NCI-H1930 (cell line): ENCODE measurements around the gene SCRN1.

Experiments used
- DNase-seq, 2 experiments: peaks; one replicate each; lab custom pipeline; 2025; lab: John Stamatoyannopoulos, UW

SCRN1 gene

GRCh38 chr7:30005464-30005863 lies 15.9 kb upstream of the SCRN1 start:
- DNase-seq, result no peak

DNA sequence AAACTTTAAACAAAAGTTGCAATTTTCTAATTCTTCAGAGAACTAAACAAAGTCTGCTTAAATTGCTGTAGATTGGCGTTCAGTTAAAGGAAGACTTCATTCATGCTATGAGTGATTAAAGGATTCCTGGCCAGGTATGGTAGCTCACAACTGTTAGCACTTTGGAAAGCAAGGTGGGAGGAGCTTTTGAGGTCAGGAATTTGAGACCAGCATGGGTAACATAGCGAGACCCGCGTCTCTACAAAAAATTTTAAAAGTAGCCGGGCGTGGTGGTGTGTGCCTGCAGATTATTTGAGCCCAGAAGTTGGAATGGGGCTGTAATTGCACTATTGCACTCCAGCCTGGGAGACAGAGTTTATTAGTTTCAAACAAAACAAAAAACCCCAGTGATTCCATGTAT lies 13.5 kb upstream of the SCRN1 start:
- DNase-seq, result no peak

- DNase-seq, result no peak
These were observed 12.4 kb upstream of the SCRN1 start for GRCh38 chr7:30001998-30002397.

DNA sequence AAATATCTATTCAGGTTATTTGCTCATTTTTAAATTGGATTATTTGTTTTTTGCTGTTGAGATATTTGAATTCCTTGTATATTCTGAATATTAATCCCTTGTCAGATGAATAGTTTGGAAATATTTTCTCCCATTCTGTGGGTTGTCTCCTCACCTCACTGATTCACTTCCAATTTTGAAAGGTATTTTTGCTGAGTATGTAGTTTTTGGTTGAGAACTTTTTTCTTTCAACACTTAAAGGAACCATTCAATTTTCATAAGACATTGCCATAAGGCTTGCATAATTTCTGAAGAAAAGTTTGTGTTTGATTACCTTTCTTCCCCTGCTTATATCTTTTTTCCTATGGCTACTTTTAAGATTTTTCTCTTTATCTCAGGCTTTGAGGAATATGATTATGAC lies 8.9 kb upstream of the SCRN1 start:
- no peak for DNase-seq

- no peak for DNase-seq
These were observed 6.7 kb upstream of the SCRN1 start for GRCh38 chr7:29996321-29996720.

GRCh38 chr7:29995652-29996051 lies 6.1 kb upstream of the SCRN1 start:
- no peak for DNase-seq

- DNase-seq, result no peak
These were observed 3.5 kb upstream of the SCRN1 start for GRCh38 chr7:29993140-29993539.

- no peak for DNase-seq
These were observed 2.3 kb upstream of the SCRN1 start for GRCh38 chr7:29991937-29992336.

- DNase-seq, result no peak
These were observed 1.3 kb upstream of the SCRN1 start for GRCh38 chr7:29990931-29991330.

- DNase-seq, result no peak
These were observed 961 bp downstream of the SCRN1 start for GRCh38 chr7:29988424-29989256.

GRCh38 chr7:29987811-29988317 lies 1.7 kb downstream of the SCRN1 start:
- no peak for DNase-seq

DNA sequence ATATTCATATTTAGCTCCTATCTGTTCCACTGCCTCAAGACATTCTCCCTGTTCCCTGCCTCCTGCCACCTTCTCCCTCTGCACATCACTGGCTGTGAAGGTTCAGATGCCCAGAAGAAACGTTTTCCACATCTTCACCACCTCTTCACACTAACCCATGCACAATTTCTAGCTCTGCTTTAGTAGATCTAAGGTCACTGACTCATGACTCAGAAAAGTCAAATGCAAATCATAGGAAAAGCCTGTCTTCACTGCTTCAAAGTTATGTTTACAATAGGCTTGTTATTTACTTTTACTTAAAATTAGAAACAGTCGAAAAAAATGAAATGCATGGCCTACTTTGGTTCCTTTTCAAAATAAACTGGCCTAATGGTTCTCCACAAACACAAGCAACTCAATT lies 2.5 kb downstream of the SCRN1 start:
- no peak for DNase-seq

DNA sequence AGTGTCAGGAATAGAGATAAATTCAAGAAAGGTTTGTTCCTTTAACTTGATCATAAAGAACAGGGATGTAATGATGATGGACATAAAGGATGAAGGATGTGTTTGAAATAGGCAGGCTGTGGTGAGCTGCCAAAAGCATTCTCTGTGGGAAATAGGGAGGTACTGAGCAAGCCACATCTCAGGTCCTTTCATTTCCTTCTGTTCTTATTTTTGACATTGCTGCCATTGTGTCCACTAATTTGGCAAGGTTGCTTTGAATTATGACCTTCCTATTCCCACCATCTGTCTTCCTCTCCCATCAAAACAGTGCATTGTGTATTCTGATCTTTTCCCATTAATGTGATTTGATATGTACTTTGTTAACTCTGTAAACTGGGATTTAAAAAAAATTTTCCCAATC lies 9.4 kb downstream of the SCRN1 start:
- DNase-seq, result no peak

DNA sequence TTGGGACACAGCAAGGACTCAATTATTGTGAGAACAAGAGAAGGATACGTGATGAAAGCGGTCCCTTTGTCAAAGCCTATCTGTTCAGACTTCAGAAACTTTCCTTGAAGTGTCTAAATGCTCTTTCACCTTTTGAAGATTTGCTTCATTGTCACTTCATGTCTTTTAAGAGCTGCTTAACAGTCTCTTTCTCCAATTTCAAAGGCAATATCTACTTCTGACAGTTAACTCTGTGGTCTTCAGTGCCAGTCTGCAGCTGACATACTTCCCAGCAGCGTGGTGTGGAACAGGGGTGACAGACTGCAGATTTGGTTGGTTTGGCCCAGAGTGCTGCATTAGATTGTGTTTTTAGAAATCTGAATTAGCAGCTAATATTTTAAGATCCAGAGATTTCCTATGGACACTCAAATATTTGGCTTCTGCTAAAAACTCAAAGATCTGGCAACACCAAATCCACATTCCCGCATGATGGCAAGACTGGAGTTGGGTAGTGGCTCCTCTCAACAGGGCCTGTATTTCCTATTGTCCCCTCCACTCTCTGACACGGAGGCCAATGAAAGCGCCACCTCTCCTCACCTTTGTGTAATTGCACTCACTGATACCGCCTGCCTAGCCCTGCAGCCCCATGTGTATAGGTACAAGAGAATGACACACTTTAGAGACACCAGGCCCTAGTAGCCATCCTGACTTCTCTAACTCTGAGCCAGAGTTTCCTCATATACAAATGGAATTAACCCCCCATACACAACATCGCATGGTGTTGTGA lies 11.5 kb downstream of the SCRN1 start:
- no peak for DNase-seq

GRCh38 chr7:29976673-29977415 lies 12.8 kb downstream of the SCRN1 start:
- DNase-seq, result no peak

DNA sequence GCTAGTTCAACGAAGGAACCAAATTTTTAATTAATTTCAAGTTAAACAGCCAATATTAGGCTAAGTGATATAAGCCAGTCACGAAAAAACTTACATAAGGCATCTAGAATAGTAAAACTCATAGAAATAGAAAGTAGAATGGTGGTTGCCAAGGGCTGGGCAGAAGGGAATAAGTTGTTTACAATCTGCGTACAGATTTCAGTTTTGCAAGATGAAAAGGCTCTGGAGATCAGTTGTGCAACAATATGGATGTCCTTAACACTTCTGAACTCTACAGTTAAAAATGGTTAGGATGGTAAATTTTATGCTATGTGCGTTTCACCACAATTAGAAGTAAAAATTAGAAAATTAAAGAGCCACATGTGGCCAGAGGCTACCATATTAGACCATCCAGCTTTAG lies 13.3 kb downstream of the SCRN1 start:
- no peak for DNase-seq

DNA sequence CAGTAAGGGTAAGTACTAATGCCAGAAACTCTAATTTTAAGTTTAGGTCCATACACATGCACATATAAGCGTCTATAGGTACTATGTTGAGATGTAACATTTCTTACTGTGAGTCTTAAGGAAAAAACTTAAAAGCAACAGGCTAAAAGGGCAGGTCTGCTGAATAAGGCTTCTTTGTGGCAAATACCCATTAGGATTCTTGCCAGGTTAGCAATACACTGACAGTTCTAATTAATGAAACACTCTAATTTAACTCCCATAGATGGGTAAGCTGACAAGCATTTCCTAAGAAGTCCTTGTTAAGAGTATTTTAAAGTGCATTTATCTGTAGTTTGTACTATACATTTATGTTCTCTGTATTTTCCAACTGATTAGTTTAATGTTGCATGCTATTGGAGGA lies 14.0 kb downstream of the SCRN1 start:
- no peak for DNase-seq

DNA sequence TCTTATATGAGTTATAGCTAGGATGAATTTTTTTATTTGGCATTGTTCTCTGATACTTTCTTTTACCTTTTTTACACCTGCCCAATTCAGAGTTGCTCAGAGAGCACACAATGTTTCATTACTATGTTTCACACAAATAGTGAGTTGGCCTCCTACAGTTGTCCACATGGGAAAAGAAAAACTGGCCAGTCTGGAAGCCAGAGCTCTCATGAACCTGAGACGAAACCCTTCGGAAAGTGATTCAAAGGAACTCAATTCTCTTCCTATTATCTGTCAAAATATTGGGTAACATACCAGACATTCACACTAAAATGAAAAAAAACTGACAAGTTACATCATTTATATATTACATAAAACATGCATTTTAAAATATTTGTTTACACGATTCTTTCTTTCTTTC lies 15.3 kb downstream of the SCRN1 start:
- DNase-seq, result no peak

DNA sequence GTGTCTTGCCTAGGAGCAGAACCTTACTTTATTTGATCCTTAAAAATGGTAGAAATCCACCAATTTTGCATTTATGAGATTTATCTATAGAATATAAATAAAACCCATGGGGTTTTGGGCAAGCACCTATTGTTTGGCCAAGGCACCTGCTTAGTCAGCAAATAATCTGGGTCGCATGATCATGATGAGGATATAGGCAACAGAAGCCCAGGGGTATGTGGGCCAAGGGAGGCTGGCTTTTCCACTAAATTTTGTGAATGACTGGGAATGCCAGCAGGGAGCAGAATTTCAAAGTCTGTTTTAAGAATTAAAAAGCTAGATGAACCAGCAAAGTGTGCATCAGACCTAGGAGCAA lies 17.3 kb downstream of the SCRN1 start:
- DNase-seq, result no peak

DNA sequence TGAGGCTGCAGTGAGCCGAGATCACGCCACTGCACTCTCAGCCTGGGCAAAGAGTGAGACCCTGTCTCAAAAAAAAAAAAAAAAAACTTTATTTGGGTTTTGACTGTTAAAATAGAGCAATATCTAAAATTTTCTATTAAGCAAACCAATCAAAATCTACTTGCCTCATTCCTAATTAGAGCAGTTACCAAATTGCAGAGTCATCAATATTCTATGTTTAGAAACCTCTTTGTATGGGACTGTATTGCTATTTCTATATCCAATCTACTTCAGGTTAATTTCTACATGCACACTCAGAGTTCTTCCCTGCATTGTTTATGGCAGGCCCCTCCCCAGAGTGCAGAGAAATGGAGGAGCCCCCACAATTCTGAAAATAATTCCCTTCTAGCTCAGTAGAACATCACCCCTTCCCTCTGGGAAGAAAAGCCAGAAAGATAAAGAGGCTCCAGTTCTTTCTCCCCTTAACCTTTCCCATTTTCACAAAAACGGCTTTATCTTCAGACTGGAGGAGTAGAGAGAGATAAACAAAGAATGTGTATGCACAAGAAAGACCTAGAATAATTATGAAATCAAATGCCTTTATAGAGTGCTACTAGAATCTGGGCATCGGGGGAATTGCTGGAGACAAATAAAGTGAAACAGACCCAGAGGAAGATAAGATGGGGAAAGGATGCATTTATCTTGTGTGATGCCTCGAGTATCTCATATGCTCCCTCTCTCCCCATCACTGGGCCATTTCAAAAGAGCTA lies 17.9 kb downstream of the SCRN1 start:
- no peak for DNase-seq

- DNase-seq, result no peak
These were observed 19.4 kb downstream of the SCRN1 start for GRCh38 chr7:29970158-29970557.

DNA sequence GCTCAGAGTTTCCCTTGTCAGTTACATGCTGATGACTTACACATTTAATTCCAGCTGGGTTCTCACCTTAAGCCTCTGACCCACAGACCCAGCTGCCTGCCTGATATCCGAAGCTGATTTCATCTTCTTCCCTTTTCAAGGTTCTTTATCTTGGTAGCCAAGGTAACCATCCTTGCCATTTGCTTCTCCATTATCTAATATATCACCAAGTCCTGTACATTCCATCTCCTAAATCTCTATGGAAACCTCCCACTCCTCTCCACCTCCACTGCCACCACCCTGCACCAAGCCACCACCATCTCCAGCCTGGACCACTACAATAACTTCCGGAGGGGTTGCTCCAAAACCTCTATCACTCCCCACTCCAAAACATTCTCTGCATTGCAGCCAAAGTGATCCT lies 19.9 kb downstream of the SCRN1 start:
- DNase-seq, result no peak
